LNCaP clone FGC (cell line): ENCODE data around the gene CLPSL1.

Experiments
- DNase-seq: peaks from one replicate; pipeline ENCODE4 v3.0.0-alpha.2; 2011; ENCODE audit warnings: low read depth
- H3K4me3 ChIP-seq: 2 replicates; pipeline ENCODE4 v1.5.1; 2011; ENCODE audit warnings: mild to moderate bottlenecking, low read depth, low read length, control low read depth
- TF ChIP-seq, protein P1 (sequence below): IDR thresholded peaks from 2 replicates; pipeline ENCODE4 v1.5.1; 2012; ENCODE audit warnings: mild to moderate bottlenecking; ENCODE audit not compliant: control insufficient read depth, insufficient read depth; ENCODE audit errors: extremely low read depth

CLPSL1 gene

GRCh38 chr6:35786810-35787209 lies 6.0 kb downstream of the CLPSL1 start:
- DNase-seq, result no peak
- H3K4me3 ChIP-seq, result no peak overlapping the region
- TF ChIP-seq, protein P1, sequence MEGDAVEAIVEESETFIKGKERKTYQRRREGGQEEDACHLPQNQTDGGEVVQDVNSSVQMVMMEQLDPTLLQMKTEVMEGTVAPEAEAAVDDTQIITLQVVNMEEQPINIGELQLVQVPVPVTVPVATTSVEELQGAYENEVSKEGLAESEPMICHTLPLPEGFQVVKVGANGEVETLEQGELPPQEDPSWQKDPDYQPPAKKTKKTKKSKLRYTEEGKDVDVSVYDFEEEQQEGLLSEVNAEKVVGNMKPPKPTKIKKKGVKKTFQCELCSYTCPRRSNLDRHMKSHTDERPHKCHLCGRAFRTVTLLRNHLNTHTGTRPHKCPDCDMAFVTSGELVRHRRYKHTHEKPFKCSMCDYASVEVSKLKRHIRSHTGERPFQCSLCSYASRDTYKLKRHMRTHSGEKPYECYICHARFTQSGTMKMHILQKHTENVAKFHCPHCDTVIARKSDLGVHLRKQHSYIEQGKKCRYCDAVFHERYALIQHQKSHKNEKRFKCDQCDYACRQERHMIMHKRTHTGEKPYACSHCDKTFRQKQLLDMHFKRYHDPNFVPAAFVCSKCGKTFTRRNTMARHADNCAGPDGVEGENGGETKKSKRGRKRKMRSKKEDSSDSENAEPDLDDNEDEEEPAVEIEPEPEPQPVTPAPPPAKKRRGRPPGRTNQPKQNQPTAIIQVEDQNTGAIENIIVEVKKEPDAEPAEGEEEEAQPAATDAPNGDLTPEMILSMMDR, result no peak

GRCh38 chr6:35787266-35788218 lies 6.7 kb downstream of the CLPSL1 start:
- TF ChIP-seq, protein P1, result no peak
- no peak for DNase-seq
- no peak overlapping the region for H3K4me3 ChIP-seq

DNA sequence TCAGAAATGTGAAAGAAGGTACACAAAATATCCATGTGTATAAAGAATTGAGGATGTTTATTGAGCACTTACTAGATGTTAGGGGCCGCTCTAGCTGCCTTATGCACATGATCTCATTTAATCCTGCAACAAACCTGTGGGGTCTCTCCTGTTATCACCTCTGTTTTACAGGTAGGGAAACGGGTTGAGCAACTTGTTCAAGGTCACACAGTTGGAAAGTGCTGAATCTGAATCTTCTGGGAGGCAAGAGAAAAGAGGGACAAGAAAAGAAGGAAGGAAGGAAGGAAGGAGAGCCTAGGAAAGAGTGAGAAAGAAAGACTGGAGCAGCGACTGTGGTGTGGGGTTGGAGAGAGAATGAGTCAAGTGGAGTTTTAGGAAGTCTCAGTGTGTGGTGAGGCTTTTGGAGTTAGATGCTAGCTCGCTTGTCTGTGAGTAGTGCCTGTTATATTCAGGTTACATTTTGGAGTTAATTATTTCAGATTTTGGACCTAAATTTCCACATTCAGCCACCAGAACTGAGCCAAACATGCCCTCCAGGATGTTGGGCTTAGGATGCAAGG lies 7.7 kb downstream of the CLPSL1 start:
- TF ChIP-seq, protein P1, result no peak
- H3K4me3 ChIP-seq, result no peak overlapping the region
- DNase-seq, result no peak

DNA sequence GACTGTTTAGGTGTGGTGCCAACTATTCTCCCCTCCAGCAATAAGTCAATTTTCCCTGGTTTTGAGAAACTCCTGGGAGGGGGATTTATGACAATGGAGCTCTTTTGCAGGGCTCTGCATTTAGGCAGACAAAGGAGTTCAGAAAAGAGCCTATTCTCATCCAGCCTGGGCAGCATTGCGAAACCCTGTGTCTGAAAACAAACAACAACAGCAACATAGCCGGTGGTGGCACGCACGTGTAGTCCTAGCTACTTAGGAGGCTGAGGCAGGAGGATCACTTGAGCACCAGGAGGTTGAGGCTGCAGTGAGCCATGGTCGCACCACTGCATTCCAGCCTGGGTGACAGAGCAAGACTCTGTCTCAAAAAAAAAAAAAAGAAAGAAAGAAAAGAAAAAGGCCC lies 9.9 kb downstream of the CLPSL1 start:
- DNase-seq, result no peak
- H3K4me3 ChIP-seq, result no peak overlapping the region
- TF ChIP-seq, protein P1, result no peak

DNA sequence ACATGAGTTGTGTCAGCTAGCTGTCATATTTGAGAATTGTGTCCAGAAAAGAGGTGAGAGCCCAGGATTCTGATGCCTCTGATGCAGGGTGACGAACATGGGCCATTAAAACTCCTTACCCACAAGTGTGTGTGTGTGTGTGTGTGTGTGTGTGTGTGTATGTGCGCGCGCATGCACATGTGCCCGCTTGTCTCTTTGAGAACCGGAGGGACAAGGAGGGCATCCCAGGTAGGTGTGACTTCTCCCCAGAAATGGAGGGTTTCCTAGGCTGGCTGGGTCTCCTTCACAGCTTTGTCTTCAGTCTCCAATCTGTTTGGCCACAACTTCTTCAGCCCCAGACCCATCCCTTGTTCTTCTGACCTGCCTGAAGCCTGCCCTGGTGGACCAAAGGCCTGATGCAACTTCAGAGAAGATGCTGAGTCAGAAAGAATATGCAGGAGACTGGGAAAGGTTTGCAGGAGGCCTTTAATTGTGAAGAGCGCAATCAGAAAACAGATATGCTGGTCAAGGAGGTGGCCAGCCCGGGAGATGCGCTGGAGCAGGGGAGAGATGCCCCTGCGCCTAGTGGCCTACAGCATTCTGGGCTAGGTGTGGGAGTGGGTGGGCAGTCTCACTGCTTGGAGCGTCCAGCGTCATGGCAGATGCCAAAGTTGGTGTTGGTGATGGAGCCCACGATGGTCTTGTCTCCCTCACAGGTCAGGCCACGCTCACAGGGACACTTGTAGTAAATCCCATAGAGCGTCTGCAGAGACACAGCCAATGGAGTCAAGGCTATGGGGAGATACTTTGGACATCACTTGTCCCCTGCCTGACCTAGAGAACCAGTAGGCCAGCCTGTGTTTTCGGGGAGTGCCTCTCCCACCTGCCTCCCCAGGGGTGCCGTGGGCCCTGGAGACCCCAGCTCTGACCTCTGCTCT lies 14.0 kb downstream of the CLPSL1 start:
- no peak overlapping the region for H3K4me3 ChIP-seq
- no peak for DNase-seq
- TF ChIP-seq, protein P1, result no peak

DNA sequence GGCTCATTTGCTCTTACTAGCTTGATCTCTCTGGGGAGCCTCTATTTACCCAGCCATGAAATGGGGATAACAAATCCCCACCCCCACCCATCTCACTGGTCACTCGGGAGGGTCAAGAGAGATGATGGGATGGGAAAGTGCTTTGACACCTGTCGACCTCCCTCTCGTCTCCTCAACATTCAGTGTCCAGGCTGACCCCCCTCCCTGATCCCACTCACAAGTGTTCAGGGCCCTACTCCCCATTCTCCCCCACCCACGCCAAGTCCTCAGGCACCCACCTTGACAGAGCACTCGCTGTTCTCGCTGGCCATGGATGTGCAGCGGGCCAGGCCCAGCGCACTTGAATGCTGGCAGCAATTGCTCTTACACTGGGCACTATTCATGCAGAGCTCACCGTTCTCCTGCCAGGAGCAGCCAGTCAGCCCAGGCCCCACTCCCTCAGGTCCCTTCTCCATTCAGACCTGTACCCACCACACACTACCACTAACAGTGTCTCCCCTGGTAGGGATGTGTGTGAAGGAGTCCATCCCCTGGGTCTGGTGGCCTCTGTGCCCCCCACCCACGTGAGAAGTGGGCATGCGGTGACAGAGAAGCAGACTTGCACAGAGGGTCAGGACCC lies 14.7 kb downstream of the CLPSL1 start:
- no peak overlapping the region for H3K4me3 ChIP-seq
- no peak for DNase-seq
- TF ChIP-seq, protein P1, result no peak
